HG03025 (cell line): ENCODE measurements around the gene PTGFRN.

ENCODE experiments used
- ATAC-seq: cut with Tn5 transposase; IDR thresholded peaks from one replicate; pipeline ENCODE4 v1.9.1; 2021; ENCODE audit warnings: mild to moderate bottlenecking, moderate library complexity; ENCODE audit not compliant: unreplicated experiment, low FRiP score

PTGFRN gene

DNA sequence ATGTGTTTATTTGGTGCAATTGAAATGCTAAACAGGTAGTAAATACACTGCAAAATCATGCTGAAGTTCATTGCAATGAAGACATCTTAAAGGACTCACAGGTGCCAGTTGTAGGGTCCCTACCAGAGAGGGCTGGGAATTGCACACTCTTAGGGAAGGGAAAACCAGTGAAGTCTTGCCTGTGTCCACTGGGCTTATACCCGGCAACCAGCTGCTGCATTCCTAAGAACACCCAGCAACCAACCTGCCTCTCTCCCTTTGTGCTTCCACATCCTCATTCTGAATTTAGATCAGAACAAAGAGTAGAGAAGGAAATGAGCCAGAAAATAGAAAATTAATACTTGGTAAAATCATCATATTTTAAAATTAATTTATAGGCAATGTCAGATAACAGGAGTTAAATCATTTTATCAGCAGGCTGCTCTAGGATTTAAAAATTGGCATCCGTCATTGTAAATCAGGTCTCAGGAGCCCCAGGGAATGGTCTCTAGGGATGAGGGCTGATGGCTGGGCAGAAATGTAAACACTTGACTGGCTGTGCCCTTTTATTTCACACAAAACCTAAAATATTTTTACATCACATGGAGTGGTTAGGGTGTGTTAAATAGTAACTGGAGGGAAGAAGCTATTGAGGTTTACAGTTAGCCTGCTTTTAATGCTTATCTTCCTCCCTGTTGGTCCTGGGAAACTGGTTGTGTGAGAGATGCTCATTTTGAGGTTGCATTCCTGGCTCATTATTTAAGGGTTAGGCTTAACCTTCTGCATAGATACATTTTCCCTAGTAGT lies 31.3 kb downstream of the PTGFRN start:
- no peak for ATAC-seq

DNA sequence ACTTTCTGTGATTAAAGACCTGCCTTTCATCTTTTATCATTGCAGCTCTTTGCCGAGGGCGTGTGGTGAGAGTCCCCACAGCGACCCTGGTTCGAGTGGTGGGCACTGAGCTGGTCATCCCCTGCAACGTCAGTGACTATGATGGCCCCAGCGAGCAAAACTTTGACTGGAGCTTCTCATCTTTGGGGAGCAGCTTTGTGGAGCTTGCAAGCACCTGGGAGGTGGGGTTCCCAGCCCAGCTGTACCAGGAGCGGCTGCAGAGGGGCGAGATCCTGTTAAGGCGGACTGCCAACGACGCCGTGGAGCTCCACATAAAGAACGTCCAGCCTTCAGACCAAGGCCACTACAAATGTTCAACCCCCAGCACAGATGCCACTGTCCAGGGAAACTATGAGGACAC lies 32.0 kb downstream of the PTGFRN start:
- ATAC-seq, result no peak

- no peak for ATAC-seq
Observed at GRCh38 chr1:116942344-116942743, 32.6 kb downstream of the PTGFRN start.

DNA sequence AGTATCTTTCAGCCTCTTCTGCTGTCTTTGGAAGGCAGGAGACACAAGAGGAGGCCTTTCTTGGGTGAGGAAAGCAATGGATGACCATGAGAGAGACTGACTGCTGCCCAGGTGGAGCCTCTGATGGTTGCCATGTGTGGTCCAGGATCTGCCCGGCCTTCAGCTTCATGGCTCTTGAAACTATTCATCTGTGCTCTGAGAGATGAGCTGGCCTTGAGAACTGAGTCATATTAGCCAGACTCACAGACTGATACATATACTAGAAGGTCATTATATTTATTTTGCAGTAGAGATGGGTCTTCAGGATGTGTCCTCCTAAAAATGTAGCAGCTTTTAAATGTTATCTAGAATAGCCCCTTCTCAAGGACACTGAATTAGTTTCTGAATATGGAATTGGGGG lies 33.7 kb downstream of the PTGFRN start:
- no peak for ATAC-seq

- ATAC-seq, result no peak
Observed at GRCh38 chr1:116944613-116945012, 34.9 kb downstream of the PTGFRN start.

DNA sequence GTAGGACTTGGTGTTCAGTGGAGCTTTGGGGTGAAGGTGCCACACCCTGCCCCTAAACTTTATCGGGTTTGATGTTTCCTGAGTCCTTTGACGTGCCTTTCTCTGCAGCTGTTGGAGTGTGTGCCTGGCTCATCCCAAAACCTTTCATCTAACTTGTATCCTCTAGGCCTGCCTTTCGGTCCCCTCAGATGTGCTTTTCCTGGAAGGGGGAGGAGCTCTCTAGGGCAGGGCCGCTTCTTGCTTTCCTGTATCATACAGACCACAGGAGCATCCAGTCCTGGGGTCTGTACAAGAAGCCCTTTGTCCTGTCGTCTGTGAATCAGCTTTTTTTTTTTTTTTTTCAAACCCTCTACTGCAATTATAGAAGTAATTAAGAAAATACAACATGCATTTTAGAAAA lies 35.7 kb downstream of the PTGFRN start:
- no peak for ATAC-seq

DNA sequence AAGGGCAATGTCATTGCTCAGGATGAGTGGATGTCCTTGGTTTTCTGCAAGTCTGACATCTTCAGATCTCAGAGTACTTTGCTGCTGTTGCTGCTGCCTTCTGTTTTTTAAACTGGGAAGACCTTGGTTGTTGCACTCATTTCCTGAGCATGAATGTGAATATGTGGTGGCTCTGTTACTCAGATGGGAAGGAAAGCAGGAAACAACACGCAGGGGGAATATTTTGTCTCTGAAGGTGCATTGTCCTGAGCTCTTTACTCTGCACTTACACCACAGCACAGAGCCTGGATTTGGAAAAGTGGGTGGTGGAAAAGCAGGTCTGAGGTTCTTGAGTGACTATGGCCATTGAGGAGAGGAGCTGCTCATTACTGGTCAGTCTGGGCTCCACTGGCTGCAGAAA lies 36.3 kb downstream of the PTGFRN start:
- no peak for ATAC-seq

DNA sequence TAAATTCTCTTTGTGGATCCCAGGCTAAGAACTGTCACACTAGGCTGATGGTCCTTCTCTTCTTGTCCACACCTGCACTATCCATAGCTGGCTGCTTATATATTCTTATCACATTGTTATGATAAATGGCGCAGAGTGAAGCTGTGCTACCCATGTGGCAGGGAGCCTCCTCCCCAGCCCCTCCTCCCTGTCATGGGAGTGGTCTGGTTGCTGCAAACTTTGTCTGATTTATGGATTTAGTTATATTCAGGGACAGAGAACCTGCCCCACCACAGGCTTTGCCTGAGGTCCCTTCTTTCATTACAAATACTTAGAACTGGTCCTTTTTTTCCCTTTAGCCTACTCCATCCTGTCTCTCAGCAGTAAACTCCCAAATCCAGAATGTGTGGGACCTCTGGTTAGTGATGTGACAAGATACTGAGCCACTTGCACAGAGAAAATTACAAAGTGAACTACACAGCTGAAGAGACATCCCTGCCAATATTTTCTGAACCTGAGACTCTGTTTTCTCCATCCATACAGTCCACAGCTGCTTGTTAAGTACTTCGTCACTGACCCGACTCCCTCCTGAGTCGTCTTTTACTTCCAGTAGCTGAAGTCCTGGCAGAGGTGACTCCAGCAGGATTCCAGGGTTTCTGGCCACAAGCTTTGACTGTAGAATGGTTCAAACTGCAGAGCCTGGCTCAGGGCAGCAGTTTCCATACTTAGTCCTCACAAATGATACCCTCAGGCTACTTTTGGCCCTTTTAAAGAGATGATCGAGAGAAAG lies 37.6 kb downstream of the PTGFRN start:
- no peak for ATAC-seq

DNA sequence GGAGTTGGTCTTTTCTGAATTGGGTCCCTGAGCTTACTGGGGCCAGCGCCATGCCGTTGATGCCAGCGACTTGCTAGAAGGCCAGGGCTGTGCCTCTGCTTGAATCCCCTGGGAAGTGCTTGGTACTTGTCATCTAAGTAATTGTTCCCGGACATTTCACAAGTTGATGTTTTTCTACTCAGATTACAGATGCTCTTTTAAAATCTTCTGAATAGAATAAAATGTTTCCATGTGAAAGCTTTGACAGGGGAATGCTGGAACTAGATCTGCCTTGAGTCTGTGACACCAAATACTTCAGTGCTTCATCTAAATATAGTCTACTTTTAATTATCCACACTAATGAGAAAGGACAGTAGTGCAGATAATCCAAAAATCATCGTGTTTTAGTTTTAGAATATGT lies 38.3 kb downstream of the PTGFRN start:
- ATAC-seq, result no peak

DNA sequence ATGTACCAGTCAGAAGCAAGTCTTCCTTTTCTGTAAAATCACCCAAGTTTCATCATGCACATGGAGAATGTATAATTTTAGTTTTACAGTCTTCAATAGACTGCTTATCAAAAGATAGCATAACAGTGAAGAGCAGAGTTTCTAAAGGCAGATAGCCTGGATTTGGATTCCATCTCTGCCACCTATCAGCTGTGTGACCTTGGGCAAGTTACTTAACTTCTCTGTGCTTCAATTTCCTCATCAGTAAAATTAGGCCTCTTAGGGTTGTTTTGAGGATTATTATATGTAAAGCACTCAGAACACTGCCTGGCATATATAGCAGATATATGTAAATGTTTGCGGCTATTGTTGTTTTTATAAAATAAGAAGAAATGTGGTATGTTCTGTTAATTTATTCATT lies 38.9 kb downstream of the PTGFRN start:
- no peak for ATAC-seq

DNA sequence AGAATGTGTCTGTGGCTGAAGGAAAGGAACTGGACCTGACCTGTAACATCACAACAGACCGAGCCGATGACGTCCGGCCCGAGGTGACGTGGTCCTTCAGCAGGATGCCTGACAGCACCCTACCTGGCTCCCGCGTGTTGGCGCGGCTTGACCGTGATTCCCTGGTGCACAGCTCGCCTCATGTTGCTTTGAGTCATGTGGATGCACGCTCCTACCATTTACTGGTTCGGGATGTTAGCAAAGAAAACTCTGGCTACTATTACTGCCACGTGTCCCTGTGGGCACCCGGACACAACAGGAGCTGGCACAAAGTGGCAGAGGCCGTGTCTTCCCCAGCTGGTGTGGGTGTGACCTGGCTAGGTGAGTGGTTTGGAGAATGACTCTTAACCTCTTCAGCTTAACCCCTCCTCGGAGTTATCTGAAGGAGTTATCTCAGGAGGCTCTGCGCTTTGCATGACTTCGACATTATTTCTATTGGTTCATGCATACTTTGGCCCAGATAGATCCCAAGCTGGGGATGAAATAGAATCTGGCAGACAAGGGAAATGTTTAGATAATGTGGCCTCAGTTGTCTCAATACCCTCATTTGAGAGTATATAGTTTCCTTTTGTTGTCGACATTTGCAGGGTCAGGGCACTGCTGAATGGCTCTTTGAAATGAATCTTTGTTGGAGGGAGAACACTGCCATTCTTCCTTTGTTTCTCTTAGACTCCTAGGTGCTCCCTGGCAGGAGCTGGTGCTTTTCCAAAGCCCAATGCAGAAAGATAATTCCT lies 39.7 kb downstream of the PTGFRN start:
- ATAC-seq, result no peak

- ATAC-seq, result no peak
Observed at GRCh38 chr1:116950517-116951199, 40.9 kb downstream of the PTGFRN start.

DNA sequence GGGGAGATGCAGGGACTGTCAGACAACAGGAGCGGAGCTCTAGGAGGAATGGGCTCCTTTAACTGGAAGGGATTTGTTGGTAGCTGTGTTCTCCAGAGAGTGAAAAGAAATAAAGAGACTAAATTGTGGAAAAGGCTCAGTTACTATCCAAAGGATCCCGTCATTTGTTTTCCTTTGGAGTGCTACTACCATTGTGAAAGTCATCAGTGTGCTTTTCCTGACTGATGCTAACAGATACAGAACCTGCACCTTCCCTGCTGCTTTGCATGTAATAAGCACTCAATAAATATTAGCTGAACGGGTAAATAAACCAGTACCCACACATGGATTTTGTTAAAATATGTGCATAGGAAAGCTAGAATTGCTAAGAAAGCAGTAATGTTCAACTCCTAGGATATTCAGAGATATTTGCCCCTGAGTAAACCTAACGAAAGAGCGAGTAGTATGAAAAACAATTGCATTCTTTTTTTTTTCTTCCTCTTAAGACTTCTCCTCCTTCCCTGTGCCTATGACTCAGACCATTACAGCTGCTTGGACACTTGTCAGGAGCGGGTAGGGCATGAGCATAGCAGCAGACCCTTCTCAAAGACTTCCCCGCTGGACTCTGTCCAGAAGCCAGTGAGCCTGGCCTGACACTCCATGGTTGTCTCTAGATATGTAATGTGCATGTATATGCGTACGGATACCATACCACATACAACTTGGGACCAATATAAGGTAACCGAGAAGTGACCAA lies 41.7 kb downstream of the PTGFRN start:
- no peak for ATAC-seq

DNA sequence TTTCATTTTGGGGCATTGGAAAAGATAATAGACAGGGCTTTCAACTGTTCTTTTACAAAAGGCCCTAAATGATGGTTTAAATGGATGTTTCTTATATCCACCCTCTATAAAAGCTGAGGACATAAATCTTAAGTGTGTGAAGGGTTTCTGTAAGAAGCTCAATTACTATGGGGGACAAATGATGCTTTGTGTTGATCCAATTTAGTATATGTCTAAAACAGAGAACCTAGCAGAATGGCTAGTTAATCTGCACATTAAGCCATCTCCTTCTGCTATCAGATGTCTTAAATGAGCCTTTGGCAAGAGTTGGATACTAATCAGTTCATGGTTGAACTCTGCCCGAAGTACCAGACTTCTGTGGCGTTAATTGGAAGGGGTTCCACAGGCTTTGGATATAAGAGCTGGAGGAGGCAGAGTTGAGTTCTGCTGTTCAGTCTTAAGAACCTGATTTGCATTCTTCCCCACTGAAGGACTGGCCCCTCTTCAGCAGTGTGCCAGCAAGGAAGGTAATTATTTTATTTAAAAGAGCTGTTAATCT lies 43.1 kb downstream of the PTGFRN start:
- ATAC-seq, result no peak

GRCh38 chr1:116954440-116954839 lies 44.7 kb downstream of the PTGFRN start:
- ATAC-seq, result no peak

GRCh38 chr1:116956378-116956777 lies 46.7 kb downstream of the PTGFRN start:
- no peak for ATAC-seq

- no peak for ATAC-seq
Observed at GRCh38 chr1:116957646-116958045, 47.9 kb downstream of the PTGFRN start.

GRCh38 chr1:116958110-116958509 lies 48.4 kb downstream of the PTGFRN start:
- no peak for ATAC-seq

DNA sequence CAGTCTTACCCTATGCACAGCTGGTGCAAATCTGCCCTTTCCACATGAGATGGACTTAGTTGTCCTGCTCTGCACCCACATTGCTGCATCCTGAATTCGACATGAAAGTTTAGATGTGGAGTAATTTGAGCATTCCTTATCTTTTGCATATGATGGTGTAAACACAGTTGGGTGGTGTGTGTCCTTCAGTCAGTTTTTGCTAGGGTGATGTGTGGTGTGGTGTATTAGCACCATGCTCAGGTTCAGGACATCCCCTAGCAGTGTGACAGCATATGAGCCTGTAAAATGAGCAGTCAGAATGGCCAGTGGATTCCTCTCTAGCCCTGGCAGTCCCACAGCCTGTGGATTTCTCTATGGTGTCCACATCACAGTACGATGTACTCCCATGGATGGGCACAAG lies 49.3 kb downstream of the PTGFRN start:
- ATAC-seq, result no peak

DNA sequence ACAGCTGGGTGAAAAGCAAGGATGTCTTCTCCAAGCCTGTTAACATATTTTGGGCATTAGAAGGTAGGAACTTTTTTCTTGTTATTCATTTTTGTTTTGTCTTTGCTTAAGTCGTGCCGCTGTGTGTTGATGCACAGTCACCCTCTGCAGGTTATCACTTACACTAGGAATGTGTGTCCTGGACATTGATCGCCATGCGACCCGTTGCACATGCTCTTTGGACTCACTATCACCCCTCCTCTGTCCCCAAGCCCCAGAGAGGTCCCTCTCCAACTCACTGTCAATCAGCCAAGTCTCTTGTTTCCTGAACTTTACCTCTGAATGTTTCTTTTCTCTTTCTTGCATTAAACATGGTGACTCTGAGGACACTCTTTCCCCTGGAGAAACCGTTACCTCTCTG lies 51.9 kb downstream of the PTGFRN start:
- ATAC-seq, result no peak
